ENCODE measurements around the gene ENPP1. TPM values are rescaled to one million over a fixed set of nuclear protein-coding genes. Genes with fewer than 3 reads are reported as not detected.
A peak's percentile ranks its signal among the peaks of the same experiment; 100 is the strongest.

Gene ENPP1
- total RNA-seq, 2 donors from 2014 or later: 3.9 to 6.9 TPM

GRCh38 chr6:131781687-131782086 lies 26.1 kb upstream of the ENPP1 start:
- no peak for ATAC-seq
- intact Hi-C loops (cut with DNase I): loop anchor here (10.0 kb wide), 1 partner anchor 87 kb away; no protein-coding TSS in a partner anchor
- no peak for DNase-seq

DNA sequence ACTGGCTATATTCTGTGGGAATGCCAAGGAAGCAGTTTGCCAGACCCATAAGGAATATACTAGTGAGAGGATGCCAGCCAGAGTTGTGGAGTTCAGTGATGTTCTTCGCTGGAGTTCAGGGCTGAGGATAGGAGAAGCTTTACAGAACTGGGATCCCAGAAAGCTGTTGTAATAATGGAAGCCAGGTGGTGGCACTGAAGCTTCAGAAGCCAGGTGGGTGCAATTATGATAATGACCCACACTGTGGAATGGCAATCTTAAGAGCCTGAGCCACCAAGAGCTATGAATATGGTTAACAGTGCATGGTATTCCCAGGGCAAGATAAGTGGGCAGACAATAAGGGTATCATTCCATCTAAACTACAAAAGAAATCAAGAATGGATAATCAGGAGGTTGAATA lies 25.1 kb upstream of the ENPP1 start:
- intact Hi-C loops (cut with DNase I): loop anchor here (10.0 kb wide), 1 partner anchor 88 kb away; no protein-coding TSS in a partner anchor
- ATAC-seq: no peak
- no peak for DNase-seq

DNA sequence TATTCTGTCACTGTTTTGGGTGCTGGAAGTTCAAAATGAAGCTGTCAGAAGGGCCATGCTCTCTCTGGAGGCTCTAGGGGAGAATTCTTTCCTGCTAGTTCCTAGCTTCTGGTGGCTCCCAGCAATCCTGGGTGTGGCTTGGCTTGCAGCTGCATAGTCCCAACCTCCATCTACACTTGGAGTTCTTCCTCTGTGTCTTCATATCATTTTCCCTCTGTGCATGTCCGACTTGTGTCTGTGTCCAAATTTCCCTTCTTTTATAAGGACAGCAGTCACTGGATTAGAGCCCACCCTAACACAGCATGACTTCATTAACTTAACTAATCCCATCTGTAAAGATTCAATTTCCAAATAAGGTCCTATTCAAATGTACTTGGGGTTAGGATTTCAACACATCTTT lies 23.3 kb upstream of the ENPP1 start:
- intact Hi-C loops (cut with DNase I): loop anchor here (10.0 kb wide), 1 partner anchor 90 kb away; no protein-coding TSS in a partner anchor
- ATAC-seq (no peak), DNase-seq (no peak)

DNA sequence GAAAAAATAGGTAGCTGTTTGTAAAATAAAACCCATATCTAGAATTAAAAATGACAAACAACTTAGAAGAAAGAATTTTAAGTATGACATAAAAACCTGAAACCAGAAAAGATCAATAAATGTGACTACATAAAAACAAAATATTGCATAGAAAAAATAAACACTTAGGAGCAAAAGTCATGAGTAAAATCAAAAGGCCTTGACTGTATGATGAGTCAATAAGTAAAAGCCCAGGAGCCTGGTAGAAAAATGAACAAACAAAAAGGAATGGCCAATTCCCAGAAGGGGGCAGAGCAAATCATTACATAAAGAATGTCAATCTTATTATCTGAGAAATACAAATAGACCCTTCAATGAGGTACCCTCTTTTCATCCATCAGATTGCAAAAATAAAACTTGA lies 20.7 kb upstream of the ENPP1 start:
- intact Hi-C loops (cut with DNase I): loop anchor here (10.0 kb wide), 1 partner anchor 92 kb away; no protein-coding TSS in a partner anchor
- DNase-seq (no peak), ATAC-seq (no peak)

- intact Hi-C loops (cut with DNase I): loop anchor here (10.0 kb wide), 1 partner anchor 93 kb away; no protein-coding TSS in a partner anchor
- ATAC-seq (peak; percentile 44 to 61), DNase-seq (no peak)
These were observed 19.8 kb upstream of the ENPP1 start for GRCh38 chr6:131787766-131788712.

- intact Hi-C loops (cut with DNase I): loop anchor here (10.0 kb wide), 1 partner anchor 94 kb away; no protein-coding TSS in a partner anchor
- ATAC-seq: no peak
- DNase-seq: no peak
These were observed 18.6 kb upstream of the ENPP1 start for GRCh38 chr6:131789219-131789618.

- intact Hi-C loops (cut with DNase I): no loop called here
- ATAC-seq (no peak), DNase-seq (no peak)
These were observed 16.3 kb upstream of the ENPP1 start for GRCh38 chr6:131791476-131791875.

DNA sequence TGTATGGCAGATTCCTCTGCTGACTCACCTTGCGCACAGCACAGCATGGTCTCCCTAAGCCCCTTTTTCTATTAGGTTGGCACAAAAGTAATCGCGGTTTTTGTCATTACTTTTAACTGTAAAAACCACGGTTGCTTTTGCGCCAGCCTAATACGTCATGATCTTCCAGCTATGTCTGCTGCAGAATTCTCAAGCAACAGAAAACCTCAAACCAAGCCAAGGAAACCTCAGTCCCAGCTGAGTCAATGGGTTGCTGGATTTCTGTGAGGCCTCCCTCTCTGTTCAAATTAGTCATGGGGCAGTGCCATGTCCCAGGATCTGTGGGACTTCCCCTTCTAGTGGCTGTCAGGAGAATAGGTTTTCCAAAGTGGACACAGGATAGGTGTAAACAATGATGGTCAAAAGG lies 15.7 kb upstream of the ENPP1 start:
- DNase-seq: no peak
- ATAC-seq: no peak
- intact Hi-C loops (cut with DNase I): no loop called here

DNA sequence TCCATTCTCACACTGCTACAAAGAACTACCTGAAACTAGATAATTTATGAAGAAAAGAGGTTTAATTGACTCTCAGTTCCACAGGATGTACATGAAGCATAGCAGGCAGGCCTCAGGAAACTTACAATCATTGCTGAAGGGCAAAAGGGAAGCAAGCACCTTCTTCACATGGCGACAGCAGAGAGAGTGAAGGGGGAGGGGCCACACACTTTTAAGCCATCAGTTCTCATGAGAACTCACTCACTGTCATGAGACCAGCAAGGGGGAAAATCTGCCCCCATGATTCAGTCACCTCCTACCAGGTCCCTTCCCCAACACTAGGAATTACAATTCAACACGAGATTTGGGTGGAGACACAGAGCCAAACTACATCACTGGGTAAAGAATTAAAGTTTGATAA lies 12.5 kb upstream of the ENPP1 start:
- DNase-seq (no peak), ATAC-seq (no peak)
- intact Hi-C loops (cut with DNase I): no loop called here

DNA sequence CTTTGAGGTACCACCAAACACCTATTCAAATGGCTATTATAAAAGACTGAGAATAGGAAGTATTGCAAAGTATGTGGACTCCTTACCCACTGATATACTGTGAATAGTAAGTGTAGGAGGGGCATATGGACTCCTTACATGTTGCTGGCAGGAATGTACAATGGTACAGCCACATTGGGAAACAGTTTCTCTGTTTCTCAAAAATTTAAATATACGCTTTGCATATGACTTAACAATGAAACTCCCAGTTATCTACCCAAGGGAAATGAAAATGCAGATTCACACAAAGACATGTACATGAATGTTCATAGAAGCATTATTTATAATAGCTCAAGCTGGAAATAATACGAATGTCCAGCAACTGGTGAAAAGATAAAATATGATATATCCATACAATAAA lies 5.5 kb upstream of the ENPP1 start:
- intact Hi-C loops (cut with DNase I): no loop called here

DNA sequence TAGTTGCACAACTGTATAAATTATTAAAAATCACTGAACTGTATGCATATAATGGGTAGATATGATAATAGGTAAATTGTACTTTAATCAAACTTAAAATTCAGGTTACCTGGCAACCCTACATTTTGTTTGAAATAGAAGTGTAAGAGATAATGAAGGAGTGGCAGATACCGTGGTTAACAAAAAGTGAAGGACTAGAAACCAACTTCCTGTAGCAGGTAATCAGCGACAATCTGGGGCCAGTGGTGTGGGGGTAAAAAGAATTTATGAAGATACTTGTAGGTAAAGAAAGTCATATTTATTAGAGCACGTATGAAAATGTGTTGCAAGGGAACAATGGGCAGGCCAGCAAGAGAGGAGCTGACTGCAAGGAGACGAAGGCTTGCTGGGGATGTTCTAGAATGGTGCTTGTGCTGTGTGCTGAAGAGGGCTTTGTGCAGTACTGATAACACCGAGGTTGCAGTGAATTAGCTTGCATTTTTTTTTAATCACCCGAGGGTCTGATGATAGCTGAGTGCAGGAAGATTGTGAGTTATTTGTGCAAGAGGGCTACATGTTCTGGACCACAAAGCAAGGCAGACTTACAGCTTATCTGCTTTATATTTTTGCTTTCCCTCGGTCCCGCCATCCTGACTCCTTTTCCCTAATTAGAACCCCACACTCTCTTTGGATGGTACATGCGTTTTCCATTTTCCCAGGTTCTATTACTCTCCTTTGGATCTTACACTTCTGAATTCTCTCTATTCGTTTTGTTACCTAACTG lies 4.6 kb upstream of the ENPP1 start:
- ATAC-seq (no peak), DNase-seq (no peak)
- intact Hi-C loops (cut with DNase I): no loop called here

More for the DNA sequence above, 5.5 kb upstream of the ENPP1 start:
- ATAC-seq (no peak), DNase-seq (no peak)

DNA sequence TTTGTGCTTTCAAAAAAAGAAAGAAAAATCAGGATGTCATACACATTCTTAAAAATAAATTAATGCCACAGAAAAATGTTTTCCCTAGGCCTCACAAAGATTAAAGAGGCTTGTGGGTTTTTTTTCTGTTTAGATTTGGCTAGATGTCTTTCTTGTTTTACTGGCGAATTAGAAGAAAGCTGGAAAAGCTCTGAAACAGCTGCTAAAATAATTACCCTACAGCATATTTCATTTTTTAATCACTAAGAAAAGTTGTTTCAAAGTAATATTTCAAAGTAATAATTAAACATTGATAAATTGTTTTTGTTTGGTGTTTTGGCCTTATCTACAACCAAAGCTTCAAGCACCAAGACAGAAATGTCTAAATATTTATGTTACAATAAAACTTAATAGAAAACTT lies 3.7 kb upstream of the ENPP1 start:
- no peak for DNase-seq
- intact Hi-C loops (cut with DNase I): no loop called here
- ATAC-seq: no peak

DNA sequence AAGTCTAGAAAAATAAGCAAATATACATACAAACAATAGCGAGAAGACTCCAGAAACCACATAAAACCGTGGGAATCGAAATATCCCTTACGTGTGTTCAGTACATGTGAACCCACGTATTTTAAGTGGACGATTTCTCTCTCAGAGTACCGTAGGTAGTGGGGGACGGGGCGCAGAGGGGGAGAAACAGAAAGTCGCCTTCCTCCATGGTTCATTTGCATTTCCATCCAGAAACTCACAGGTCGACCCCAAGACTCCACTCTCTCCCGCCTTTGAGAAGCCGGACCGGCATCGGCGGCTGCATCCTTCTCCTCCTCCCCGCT lies 538 bp upstream of the ENPP1 start:
- ATAC-seq: no peak
- no peak for DNase-seq
- intact Hi-C loops (cut with DNase I): no loop called here

GRCh38 chr6:131808460-131809269 lies 845 bp downstream of the ENPP1 start:
- intact Hi-C loops (cut with DNase I): no loop called here
- ATAC-seq: no peak
- DNase-seq: no peak

- no peak for ATAC-seq
- intact Hi-C loops (cut with DNase I): no loop called here
- no peak for DNase-seq
These were observed 3.7 kb downstream of the ENPP1 start for GRCh38 chr6:131811500-131811899.

DNA sequence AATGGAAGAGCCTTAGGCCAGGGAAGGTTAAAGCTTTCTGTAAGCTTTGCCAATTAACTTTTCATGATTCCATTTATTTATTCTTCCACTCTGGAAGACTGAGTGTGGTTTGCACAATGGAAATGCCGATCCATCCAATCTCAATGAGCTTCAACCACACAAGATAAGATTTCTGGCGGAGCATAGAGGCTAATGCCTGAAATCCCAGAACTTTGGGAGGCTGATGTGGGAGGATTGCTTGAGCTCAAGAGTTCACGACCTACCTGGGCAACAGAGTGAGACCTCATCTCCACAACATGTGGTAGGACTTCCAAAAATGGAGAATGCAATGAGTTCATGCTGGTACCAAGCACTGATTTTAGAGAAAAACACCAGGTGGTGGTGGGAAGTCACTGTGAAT lies 6.2 kb downstream of the ENPP1 start:
- DNase-seq (no peak), ATAC-seq (no peak)
- intact Hi-C loops (cut with DNase I): no loop called here

GRCh38 chr6:131816869-131817268 lies 9.0 kb downstream of the ENPP1 start:
- no peak for ATAC-seq

DNA sequence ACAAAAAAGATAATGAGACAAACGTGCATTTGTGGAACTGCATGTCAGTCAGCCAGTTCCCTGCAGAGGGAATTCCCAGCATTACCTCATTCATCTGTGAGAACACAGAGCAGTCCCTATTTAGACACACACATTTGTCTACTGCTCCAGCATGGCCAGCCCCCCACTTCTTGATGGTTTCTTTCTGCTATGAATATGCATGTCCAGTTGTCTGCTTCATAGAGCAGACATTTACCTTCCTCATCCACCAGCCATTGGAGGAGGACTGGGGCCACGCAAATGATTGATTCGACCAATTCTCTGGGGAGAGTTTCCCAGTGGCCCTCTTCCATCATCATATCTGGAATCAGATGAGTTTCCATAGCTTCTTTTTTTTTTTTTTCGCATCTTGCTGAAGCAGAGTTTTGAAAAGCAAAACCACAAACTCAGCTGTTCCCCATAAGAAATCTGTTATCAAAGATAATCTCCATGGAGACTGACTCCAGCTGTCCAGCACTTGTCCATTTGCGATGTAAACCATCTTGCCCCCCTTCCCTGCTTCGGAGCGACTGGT lies 11.8 kb downstream of the ENPP1 start:
- intact Hi-C loops (cut with DNase I): no loop called here
- ATAC-seq (peak; percentile 65 to 79), DNase-seq (no peak)

More at GRCh38 chr6:131816869-131817268, 9.0 kb downstream of the ENPP1 start:
- DNase-seq: no peak
- intact Hi-C loops (cut with DNase I): no loop called here
